ENCODE results near the gene ROPN1L. TPM values are rescaled to one million over a fixed set of nuclear protein-coding genes. Genes with fewer than 3 reads are reported as not detected.

ROPN1L gene
- total and polyA plus RNA-seq, 2 donors (not counting 1 experiment from before 2014, with no cell fraction given) = 0.91 TPM; not detected in 1

DNA sequence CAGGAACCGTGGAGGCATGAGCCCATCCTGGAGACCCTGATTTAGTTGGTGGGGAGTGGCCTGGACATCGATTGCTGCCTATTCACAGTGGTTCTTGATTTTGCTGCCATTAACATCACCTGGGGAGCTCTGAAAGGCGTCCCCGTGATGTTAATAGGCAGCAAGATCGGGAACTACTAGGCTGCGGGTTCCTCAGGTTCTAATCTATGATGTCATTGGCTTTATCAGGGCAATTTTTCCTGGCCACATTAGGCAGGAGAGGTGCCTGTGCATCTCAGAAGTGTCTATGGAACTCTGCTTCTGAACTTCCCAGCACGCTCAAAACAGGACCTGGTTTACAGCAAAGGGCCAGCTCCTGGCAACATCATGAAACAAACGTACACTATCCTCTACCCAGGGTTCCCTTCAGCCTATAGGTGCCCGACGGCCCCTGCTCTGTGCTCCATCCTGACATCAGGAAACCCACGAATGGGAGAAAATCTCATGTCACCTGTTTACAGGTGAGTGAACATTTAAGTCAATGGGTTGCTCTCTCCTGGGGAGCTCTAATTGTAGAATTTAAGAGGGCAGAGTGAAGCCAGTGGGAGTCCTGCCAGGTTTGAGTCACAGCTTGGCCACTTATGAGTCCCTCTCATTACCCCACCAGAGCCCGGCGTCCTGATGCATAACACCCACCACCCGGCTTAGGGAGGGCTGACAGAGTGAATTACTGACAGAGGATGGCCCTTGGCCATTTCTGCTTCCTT lies 49.4 kb downstream of the ROPN1L start:
- H3K36me3 ChIP-seq (replicated peaks in 1 of 2; ENCODE audit: control extremely low read depth in 1 of 2, control insufficient read depth in 1 of 2, extremely low read depth in 1 of 2, insufficient read depth in 2 of 2, low read length in 1 of 2) = no peaks in the 10 kb centered on the region
- Mint-ChIP-seq H3K9me3 (ENCODE audit: insufficient read depth) (peaks cover 6% of the 10 kb centered on the region), H3K27me3 (no peaks in the 10 kb centered on the region), H3K4me1 (peaks cover 46% of the 10 kb centered on the region), H3K4me3 (peak overlapping the region; percentile 5), H3K27ac (no peak overlapping the region)
- ATAC-seq (ENCODE audit: low read depth) = no peak
- no peak for TF ChIP-seq EZH2 (IDR thresholded peaks at IDR 0.05; ENCODE audit: borderline replicate concordance, insufficient read depth, low read depth, low read length, poor library complexity, severe bottlenecking)
- TF ChIP-seq, protein P1, sequence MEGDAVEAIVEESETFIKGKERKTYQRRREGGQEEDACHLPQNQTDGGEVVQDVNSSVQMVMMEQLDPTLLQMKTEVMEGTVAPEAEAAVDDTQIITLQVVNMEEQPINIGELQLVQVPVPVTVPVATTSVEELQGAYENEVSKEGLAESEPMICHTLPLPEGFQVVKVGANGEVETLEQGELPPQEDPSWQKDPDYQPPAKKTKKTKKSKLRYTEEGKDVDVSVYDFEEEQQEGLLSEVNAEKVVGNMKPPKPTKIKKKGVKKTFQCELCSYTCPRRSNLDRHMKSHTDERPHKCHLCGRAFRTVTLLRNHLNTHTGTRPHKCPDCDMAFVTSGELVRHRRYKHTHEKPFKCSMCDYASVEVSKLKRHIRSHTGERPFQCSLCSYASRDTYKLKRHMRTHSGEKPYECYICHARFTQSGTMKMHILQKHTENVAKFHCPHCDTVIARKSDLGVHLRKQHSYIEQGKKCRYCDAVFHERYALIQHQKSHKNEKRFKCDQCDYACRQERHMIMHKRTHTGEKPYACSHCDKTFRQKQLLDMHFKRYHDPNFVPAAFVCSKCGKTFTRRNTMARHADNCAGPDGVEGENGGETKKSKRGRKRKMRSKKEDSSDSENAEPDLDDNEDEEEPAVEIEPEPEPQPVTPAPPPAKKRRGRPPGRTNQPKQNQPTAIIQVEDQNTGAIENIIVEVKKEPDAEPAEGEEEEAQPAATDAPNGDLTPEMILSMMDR (IDR thresholded peaks at IDR 0.05) = no peak
- ChIA-PET POLR2A (interaction anchor here (0.6 kb wide), 1 partner anchor 46 kb away, joined by 3 read pairs; no protein-coding TSS in a partner anchor), CTCF (interaction anchor here (1.0 to 3.7 kb wide), 5 partner anchors 11 to 136 kb away, joined by 3 to 25 read pairs (median 4); no protein-coding TSS in a partner anchor)
- WGBS (ENCODE audit: insufficient coverage) = 88% methylated on average over 10 of the region's 14 CpGs
- no peak overlapping the region for H2AFZ ChIP-seq (ENCODE audit: insufficient read depth, low read depth, low read length, poor library complexity, severe bottlenecking)
- no peaks in the 10 kb centered on the region for H4K20me1 ChIP-seq (ENCODE audit: control insufficient read depth, insufficient read depth, low read length, poor library complexity, severe bottlenecking)
- no peak overlapping the region for H3K9ac ChIP-seq (ENCODE audit: low read length)
- intact Hi-C loops (cut with micrococcal nuclease) = no loop called here
- peaks cover 25 to 39% of the 10 kb centered on the region in 2 donors for H3K4me1 ChIP-seq (ENCODE audit: control insufficient read depth in 2 of 2, insufficient read depth in 2 of 2, low read length in 2 of 2)
- no peaks in the 10 kb centered on the region for H3K79me2 ChIP-seq (ENCODE audit: control insufficient read depth, insufficient read depth, low read length)
- H3K4me3 ChIP-seq (ENCODE audit: control extremely low read depth in 1 of 5, extremely low read depth in 1 of 5, insufficient read depth in 1 of 5, low read depth in 2 of 5, low read length in 4 of 5) = no peak overlapping the region
- no peaks in the 10 kb centered on the region for H3K27me3 ChIP-seq (replicated peaks in 1 of 4; ENCODE audit: control extremely low read depth in 1 of 4, control insufficient read depth in 3 of 4, insufficient read depth in 4 of 4, low read length in 3 of 4)
- DNase-seq = no peak
- H3K9me3 ChIP-seq (ENCODE audit: control extremely low read depth in 1 of 3, control insufficient read depth in 2 of 3, insufficient read depth in 1 of 3, low read length in 2 of 3) = peaks cover 2 to 21% (median 17%) of the 10 kb centered on the region in 3 donors
- H3K4me2 ChIP-seq (replicated peaks; ENCODE audit: low read depth, low read length, poor library complexity, severe bottlenecking) = no peak overlapping the region
- no peak overlapping the region for H3K27ac ChIP-seq (ENCODE audit: low read length in 2 of 2)

DNA sequence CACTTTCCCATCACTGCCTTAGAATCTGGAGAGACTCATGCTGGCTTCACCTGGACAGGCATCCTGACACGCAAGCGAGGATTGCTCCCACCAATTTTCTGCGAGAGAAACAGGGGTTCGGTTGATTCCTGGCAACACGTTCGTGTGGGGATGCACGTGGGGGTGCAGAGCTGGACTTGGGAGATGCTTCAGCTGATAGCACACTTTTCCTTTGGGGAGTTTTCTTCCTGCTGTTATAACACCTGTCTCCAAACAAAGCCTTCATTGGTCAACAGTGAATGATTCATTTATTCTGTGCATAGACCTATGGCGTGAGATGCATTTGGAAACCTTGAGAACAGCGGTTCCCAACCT lies 50.0 kb downstream of the ROPN1L start:
- Histone ChIP-seq H3K36me3 (replicated peaks in 1 of 2; ENCODE audit: control extremely low read depth in 1 of 2, control insufficient read depth in 1 of 2, extremely low read depth in 1 of 2, insufficient read depth in 2 of 2, low read length in 1 of 2) (no peaks in the 10 kb centered on the region), H3K9ac (ENCODE audit: low read length) (no peak overlapping the region), H3K4me2 (replicated peaks; ENCODE audit: low read depth, low read length, poor library complexity, severe bottlenecking) (no peak overlapping the region), H2AFZ (ENCODE audit: insufficient read depth, low read depth, low read length, poor library complexity, severe bottlenecking) (no peak overlapping the region), H3K4me1 (ENCODE audit: control insufficient read depth in 2 of 2, insufficient read depth in 2 of 2, low read length in 2 of 2) (peaks cover 25 to 39% of the 10 kb centered on the region in 2 donors), H4K20me1 (ENCODE audit: control insufficient read depth, insufficient read depth, low read length, poor library complexity, severe bottlenecking) (no peaks in the 10 kb centered on the region), H3K27ac (ENCODE audit: low read length in 2 of 2) (no peak overlapping the region), H3K27me3 (replicated peaks in 1 of 4; ENCODE audit: control extremely low read depth in 1 of 4, control insufficient read depth in 3 of 4, insufficient read depth in 4 of 4, low read length in 3 of 4) (no peaks in the 10 kb centered on the region), H3K79me2 (ENCODE audit: control insufficient read depth, insufficient read depth, low read length) (no peaks in the 10 kb centered on the region), H3K4me3 (ENCODE audit: control extremely low read depth in 1 of 5, extremely low read depth in 1 of 5, insufficient read depth in 1 of 5, low read depth in 2 of 5, low read length in 4 of 5) (no peak overlapping the region), H3K9me3 (ENCODE audit: control extremely low read depth in 1 of 3, control insufficient read depth in 2 of 3, insufficient read depth in 1 of 3, low read length in 2 of 3) (peaks cover 2 to 21% (median 17%) of the 10 kb centered on the region in 3 donors)
- intact Hi-C loops (cut with micrococcal nuclease) = no loop called here
- ChIA-PET CTCF (interaction anchor here (2.4 to 3.7 kb wide), 2 partner anchors 38 to 136 kb away, joined by 13 to 25 read pairs; no protein-coding TSS in a partner anchor), POLR2A (no interaction called here)
- Mint-ChIP-seq H3K27ac (no peak overlapping the region), H3K27me3 (no peaks in the 10 kb centered on the region), H3K4me3 (no peak overlapping the region), H3K9me3 (ENCODE audit: insufficient read depth) (peaks cover 6% of the 10 kb centered on the region), H3K4me1 (peaks cover 46% of the 10 kb centered on the region)
- no peak for ATAC-seq (ENCODE audit: low read depth)
- DNase-seq = no peak
- 100% methylated on average over 9 of the region's 9 CpGs for WGBS (ENCODE audit: insufficient coverage)
- TF ChIP-seq, protein P1 (IDR thresholded peaks at IDR 0.05) = no peak
- no peak for TF ChIP-seq EZH2 (IDR thresholded peaks at IDR 0.05; ENCODE audit: borderline replicate concordance, insufficient read depth, low read depth, low read length, poor library complexity, severe bottlenecking)
